ENCODE measurements around the gene ALKBH5. TPM values are rescaled to one million over a fixed set of nuclear protein-coding genes. Genes with fewer than 3 reads are reported as not detected.
A peak's percentile ranks its signal among the peaks of the same experiment; 100 is the strongest.

The ALKBH5 gene
- total RNA-seq, 1 experiment from 2014 or later = 69.5 TPM

DNA sequence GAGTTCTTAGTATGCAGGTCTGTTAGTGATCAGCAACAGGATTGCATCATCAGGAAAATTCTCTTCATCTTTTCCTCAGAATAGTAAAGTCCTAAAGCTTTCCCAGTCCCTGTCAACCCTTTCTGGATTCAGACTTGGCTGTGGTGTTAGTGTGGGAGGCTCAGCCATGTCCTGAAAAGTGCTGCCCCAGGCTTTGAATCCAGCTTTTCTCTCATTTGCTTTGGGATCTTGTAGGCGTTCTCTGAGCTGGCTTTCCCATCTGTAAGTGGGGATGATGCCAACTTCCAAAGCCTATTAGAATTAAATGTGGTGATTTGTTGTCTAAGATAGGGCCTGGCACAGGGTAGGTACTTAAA lies 3.0 kb downstream of the ALKBH5 start:
- peaks cover 41% of the 10 kb centered on the region for H3K36me3 Mint-ChIP-seq (ENCODE audit: insufficient read depth, unreplicated experiment)
- peak overlapping the region; percentile 95 for H3K4me3 Mint-ChIP-seq (ENCODE audit: unreplicated experiment)
- H3K27ac Mint-ChIP-seq (ENCODE audit: low read depth, unreplicated experiment) = peak overlapping the region; percentile 75
- peaks cover 30% of the 10 kb centered on the region for H3K4me1 Mint-ChIP-seq (ENCODE audit: insufficient read depth, unreplicated experiment)
- POLR2A ChIA-PET = interaction anchor here (0.8 to 1.1 kb wide), 3 partner anchors 28 to 214 kb away, joined by 3 read pairs; partner anchors contain the start of genes DRC3 and TOM1L2
- intact Hi-C loops (cut with micrococcal nuclease) = no loop called here
- H3K27me3 Mint-ChIP-seq (ENCODE audit: insufficient read depth, unreplicated experiment) = no peaks in the 10 kb centered on the region
- BruUV-seq (replicated peaks) = no TSS peak
- TF ChIP-seq, protein P1, sequence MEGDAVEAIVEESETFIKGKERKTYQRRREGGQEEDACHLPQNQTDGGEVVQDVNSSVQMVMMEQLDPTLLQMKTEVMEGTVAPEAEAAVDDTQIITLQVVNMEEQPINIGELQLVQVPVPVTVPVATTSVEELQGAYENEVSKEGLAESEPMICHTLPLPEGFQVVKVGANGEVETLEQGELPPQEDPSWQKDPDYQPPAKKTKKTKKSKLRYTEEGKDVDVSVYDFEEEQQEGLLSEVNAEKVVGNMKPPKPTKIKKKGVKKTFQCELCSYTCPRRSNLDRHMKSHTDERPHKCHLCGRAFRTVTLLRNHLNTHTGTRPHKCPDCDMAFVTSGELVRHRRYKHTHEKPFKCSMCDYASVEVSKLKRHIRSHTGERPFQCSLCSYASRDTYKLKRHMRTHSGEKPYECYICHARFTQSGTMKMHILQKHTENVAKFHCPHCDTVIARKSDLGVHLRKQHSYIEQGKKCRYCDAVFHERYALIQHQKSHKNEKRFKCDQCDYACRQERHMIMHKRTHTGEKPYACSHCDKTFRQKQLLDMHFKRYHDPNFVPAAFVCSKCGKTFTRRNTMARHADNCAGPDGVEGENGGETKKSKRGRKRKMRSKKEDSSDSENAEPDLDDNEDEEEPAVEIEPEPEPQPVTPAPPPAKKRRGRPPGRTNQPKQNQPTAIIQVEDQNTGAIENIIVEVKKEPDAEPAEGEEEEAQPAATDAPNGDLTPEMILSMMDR (IDR thresholded peaks at IDR 0.05; ENCODE audit: unreplicated experiment) = no peak
- H3K9me3 Mint-ChIP-seq (ENCODE audit: unreplicated experiment) = no peaks in the 10 kb centered on the region
- DNase-seq (ENCODE audit: unreplicated experiment) = peak; percentile 38
- CTCF ChIA-PET = no interaction called here

DNA sequence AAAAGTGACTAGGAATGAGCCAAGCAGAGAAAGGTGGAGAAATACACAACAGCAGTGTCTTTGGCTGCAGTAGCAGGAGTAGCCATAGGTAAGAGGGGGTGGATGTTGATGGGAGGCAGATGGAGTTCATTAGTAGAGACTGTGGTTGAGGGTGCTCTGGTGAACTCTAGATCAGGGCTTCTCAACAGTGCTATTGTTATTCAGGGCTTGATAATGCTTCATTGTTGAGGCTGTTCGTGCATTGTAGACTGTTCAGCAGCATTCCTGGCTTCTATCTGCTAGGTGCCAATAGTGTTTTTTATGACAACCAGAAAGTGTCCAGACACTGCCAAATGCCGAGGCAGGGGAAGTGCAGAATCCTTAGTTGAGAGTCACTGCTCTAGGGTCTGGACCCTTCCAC lies 3.6 kb downstream of the ALKBH5 start:
- Mint-ChIP-seq H3K27me3 (ENCODE audit: insufficient read depth, unreplicated experiment) (no peaks in the 10 kb centered on the region), H3K36me3 (ENCODE audit: insufficient read depth, unreplicated experiment) (peaks cover 41% of the 10 kb centered on the region), H3K4me3 (ENCODE audit: unreplicated experiment) (peak overlapping the region; percentile 95), H3K9me3 (ENCODE audit: unreplicated experiment) (no peaks in the 10 kb centered on the region), H3K27ac (ENCODE audit: low read depth, unreplicated experiment) (peak overlapping the region; percentile 75), H3K4me1 (ENCODE audit: insufficient read depth, unreplicated experiment) (peaks cover 30% of the 10 kb centered on the region)
- no TSS peak for BruUV-seq (replicated peaks)
- intact Hi-C loops (cut with micrococcal nuclease) = no loop called here
- CTCF ChIA-PET = no interaction called here
- no peak for DNase-seq (ENCODE audit: unreplicated experiment)
- TF ChIP-seq, protein P1 (IDR thresholded peaks at IDR 0.05; ENCODE audit: unreplicated experiment) = no peak
- POLR2A ChIA-PET = interaction anchor here (1.1 kb wide), 1 partner anchor 29 kb away, joined by 3 read pairs; no protein-coding TSS in a partner anchor

DNA sequence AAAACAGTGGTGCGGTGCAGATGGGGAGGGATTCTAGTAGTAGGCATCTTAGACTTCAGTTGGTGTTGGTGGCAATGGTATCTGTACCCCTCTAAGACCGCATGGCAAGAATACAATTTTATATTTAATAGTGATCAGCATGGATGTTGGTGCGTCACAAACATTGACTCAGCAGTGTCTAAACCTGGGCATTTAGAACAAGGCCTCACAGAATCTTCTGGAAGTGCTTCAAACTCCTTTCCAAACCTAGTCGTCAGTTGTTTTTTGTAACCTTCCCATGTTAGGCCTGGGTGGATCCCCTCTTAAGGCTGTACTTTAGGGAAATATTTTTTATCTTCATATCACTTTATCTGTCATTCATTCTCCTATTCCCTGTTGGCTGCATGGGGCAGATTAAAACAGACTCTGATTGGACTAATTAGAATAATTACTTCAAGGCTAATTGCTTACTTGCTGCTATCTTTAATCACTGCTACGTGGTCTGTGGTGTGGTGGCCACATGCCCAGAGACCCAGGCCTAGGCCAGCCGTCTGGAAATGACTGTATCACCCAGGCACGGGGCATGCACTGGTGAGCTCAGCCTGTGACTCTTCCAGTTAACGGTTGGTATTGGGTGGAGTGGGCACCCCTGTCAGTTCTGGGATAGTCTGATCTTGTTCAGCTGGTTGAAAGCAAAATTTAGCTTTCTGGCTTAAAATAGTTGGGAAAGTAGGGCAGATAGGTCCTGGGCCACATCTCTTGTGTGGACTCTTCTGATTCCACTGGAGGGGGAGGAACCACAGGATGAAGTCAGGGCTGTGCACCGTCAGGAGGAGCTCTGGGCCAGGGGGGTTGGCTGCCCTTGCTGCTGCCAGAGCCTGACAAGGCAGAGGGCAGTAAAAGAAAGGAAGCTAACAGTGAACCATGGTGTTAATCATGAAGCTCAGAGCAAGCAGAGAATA lies 4.5 kb downstream of the ALKBH5 start:
- H3K4me1 Mint-ChIP-seq (ENCODE audit: insufficient read depth, unreplicated experiment) = peaks cover 30% of the 10 kb centered on the region
- H3K9me3 Mint-ChIP-seq (ENCODE audit: unreplicated experiment) = no peaks in the 10 kb centered on the region
- intact Hi-C loops (cut with micrococcal nuclease) = loop anchor here (1.0 kb wide), 1 partner anchor 47 kb away; no protein-coding TSS in a partner anchor
- TF ChIP-seq, protein P1 (IDR thresholded peaks at IDR 0.05; ENCODE audit: unreplicated experiment) = no peak
- peak overlapping the region; percentile 95 for H3K4me3 Mint-ChIP-seq (ENCODE audit: unreplicated experiment)
- H3K27ac Mint-ChIP-seq (ENCODE audit: low read depth, unreplicated experiment) = peak overlapping the region; percentile 75
- no peaks in the 10 kb centered on the region for H3K27me3 Mint-ChIP-seq (ENCODE audit: insufficient read depth, unreplicated experiment)
- DNase-seq (ENCODE audit: unreplicated experiment) = no peak
- ChIA-PET CTCF (interaction anchor here (1.0 to 1.5 kb wide), 2 partner anchors 15 to 30 kb away, joined by 3 to 13 read pairs; no protein-coding TSS in a partner anchor), POLR2A (interaction anchor here (0.7 to 1.1 kb wide), 4 partner anchors 10 to 69 kb away, joined by 3 read pairs; no protein-coding TSS in a partner anchor)
- peaks cover 41% of the 10 kb centered on the region for H3K36me3 Mint-ChIP-seq (ENCODE audit: insufficient read depth, unreplicated experiment)
- no TSS peak for BruUV-seq (replicated peaks)

DNA sequence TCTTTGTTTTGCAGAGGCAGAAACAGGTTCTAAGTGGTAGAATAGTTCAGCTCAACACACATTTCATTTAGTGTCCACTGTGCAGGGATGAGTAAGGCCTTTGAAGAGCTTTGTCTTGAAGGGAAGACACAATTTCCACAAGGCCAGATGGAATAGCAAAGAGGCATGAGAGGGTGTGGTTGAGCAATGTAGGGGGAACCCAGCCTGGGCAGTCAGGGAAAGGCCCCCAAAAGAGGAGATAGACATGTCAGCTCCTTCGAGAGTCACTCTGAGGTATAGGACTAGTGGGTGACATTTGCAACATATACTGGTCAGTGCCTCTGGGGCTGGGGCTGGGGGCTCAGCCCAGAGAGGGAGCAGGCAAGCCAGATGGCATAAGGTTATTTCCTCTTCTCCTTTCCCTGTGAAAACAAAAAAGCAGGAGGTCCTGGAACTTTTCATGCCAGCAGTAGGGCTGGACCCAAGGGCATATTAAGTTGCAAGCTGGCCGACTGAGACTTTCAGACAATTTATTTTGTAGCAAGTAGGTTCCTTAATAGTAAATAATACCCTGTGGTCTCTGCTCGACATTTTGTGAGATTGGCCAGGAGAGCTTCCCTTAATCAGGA lies 7.1 kb downstream of the ALKBH5 start:
- Mint-ChIP-seq H3K9me3 (ENCODE audit: unreplicated experiment) (no peaks in the 10 kb centered on the region), H3K4me3 (ENCODE audit: unreplicated experiment) (no peak overlapping the region), H3K27ac (ENCODE audit: low read depth, unreplicated experiment) (peak overlapping the region; percentile 0), H3K4me1 (ENCODE audit: insufficient read depth, unreplicated experiment) (peaks cover 34% of the 10 kb centered on the region), H3K27me3 (ENCODE audit: insufficient read depth, unreplicated experiment) (no peaks in the 10 kb centered on the region), H3K36me3 (ENCODE audit: insufficient read depth, unreplicated experiment) (peaks cover 53% of the 10 kb centered on the region)
- CTCF ChIA-PET = interaction anchor here (0.6 to 1.8 kb wide), 2 partner anchors 13 to 49 kb away, joined by 3 to 6 read pairs; no protein-coding TSS in a partner anchor
- intact Hi-C loops (cut with micrococcal nuclease) = no loop called here
- TF ChIP-seq, protein P1 (IDR thresholded peaks at IDR 0.05; ENCODE audit: unreplicated experiment) = no peak
- BruUV-seq (replicated peaks) = no TSS peak
- DNase-seq (ENCODE audit: unreplicated experiment) = no peak
- POLR2A ChIA-PET = no interaction called here
